Stimulated activated CD4-positive, alpha-beta T cell treated with anti-CD3 and anti-CD28 coated beads, Interleukin-12 subunit alpha, Interleukin-12 subunit beta, amount 100 ng/mL, for 24 hours (primary cell): ENCODE measurements around the gene RFX2.
A peak's percentile ranks its signal among the peaks of the same experiment; 100 is the strongest.

Experiments
- DNase-seq, 2 experiments: peaks; one replicate each; pipeline ENCODE4 v3.0.0-alpha.2; 2020; ENCODE audit warnings: low read depth in 2 of 2

RFX2 gene

DNA sequence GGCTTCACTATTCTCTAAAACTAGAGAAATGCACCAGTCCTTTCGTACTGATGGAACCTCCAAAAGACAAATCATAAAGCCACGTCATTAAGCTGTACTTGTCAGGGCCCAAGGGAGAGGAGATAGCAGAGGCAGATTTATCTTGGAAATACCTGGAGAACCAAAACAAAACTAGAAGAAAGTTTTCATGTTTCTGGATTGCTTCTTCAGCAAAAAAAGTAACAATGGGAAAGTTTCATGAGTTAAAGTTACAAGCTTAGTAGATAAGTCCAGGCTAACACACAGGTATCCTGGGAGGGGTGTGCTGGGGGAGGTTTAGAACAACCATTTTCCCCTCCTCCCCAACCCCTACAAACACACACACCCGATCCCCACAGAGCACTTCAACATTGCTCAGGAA lies 154.0 kb downstream of the RFX2 start:
- no peak for DNase-seq

DNA sequence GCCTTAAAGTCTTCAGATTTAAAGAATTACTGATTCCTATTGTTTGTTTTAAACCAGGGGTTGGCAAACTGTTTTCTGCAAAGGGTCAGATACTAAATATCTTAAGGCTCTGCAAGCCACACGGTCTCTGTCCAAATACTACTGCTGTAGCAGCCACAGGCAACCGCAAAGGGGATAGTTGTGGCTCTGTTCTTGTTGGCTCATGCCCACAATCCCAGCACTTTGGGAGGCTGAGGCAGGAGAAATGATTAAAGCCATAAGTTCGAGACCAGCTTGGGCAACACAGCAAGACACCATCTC lies 154.7 kb downstream of the RFX2 start:
- no peak for DNase-seq

DNA sequence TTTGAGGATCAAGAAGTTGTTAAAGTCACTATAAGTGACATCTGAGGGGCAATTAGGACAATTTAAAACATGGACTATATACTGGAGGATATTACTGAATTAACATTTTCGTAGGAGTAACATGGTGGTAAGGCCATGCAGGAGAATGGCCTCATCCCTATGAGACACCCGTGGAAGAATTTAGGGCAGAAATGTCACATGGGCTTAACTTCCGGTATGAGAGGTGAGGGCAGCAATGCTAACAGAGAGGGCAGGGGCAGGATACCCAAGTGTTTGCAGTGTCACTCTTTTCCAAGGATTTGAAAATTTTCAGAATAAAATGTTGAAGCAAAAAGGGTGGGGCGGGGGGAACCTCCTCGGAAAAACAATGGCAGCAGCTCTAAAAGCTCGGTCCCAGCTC lies 156.0 kb downstream of the RFX2 start:
- no peak for DNase-seq

DNA sequence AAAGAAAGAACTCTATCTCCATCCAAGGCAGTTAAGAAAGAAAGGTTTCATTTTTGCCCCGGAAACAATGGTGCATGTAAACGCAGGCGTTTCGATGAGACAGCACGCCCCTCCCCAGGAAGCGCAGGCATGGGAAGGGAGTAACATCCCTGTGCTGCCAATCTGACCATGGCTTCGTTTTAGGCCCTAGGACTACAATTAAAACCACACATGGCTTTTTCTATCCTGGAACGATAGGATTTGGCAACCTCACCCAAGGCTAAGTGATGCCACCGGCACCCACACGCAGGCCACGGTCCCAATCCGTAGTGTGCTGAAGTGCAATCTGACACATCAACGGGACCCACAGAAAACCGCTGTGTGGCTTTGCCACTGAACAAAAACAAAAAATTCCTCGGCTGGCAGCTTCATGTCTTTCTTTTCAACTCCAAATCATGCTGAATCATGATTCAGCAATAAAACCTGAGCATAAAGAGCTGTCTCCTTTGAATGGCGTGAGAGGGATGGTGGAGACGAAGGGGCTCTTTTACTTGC lies 156.6 kb downstream of the RFX2 start:
- peak in 1 of 2 experiments; percentile 34 for DNase-seq

DNA sequence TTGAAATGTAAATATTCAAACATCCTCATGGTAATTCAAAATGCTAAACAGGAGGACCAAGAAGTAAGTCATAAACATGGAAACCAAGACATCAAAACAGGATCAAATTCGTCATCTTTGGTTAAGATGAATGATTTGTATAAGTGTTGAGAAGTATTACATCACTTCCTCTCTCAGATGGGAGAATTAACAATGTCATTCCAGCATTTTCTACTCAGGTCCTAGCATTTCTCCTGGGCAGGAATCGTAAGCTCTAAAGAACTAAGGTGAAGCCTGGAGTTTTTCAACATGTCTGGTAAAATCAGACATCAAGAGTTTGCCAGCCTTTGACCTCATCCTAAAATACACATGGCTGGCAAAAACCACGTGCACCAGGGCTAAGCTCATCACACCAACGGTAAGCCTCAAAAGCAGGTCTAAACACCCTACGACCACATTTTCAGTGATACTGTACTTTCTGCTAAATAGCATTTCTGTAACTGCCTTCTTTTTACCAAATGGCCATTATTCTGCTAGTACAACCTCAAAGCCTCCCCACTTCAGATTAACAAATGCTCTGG lies 157.2 kb downstream of the RFX2 start:
- DNase-seq = no peak

DNA sequence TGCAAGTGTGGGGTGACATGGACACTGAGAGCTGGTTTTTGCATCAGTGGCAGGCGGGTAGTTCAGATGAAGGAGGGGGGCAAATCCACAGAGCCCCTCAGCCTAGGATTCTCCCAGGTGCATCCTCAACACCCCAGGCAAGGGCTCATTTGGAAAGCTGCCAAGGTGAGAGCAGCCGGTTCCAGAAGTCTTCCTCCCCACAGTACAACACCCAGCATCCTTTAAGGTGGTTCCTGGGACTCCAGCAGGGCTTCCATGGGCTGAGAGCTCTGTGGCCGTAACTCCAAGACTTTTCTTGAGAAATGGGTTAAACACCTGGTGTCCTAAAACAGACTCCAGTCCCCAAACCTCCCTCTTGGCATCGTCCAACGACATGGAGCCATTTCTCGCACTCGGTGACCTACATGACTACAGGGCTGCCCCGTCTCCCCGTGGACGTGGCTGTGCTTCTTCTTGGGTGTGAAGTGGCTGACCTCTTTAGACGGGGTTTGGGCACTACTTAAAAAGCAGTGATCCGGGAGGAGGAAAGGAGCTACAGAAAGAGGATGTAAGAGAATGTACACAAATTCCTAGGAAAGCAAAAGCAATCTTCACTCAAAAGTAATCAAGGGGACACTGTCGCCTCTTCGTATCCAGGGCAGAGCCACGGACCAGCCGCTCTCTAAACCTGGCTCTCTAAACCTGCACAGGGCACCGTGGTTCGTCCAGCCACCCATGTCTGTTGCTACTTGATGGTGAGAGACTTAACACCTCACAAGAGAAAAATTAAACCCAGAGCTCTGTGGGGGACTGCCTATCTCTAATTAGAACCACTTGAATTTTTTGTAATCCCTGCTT lies 157.9 kb downstream of the RFX2 start:
- no peak for DNase-seq

DNA sequence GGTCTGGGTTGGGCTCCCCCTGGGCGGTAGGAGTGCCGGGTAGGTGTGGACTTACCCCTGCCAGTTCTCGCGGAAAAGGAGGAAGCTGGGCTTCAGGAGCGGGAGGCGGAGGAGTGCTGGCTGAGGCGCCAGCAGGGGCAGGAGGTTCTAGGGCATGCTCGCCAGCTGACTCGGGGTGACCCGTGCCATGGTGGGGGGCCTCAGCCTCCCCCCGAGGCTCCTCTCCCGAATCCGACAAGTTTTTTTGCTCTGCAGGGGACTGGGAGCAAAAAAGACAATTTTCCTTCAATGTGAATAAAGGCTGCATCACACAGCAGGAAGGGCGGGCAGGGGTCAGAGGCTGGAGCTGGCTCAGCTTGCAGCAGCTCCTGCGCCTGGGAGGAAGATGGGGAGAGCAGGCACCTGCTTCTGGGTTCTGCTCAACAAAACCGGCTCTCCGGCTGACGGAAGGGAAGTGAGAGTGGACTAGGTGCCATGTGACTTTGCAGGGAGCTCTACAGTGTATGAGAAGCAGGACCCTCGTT lies 158.9 kb downstream of the RFX2 start:
- no peak for DNase-seq

DNA sequence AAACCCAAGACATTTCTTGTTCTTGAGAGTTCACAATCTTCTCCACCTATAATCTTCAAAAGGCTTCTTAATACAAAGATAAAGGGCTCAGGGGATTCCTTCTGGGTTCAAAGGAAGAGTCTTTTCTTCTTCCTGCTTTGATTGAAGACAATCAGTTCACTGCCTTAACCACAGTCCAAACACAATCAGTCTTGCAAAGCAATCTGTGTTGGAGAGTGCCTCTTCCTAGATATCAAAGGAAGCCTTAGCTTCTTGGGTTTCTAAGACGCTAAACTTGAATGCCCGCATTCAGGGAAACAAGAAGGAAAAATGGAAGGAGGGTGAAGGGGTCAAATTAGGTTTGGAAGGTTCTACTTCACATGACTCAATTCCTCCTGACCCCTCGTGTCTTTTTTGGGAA lies 159.6 kb downstream of the RFX2 start:
- no peak for DNase-seq

DNA sequence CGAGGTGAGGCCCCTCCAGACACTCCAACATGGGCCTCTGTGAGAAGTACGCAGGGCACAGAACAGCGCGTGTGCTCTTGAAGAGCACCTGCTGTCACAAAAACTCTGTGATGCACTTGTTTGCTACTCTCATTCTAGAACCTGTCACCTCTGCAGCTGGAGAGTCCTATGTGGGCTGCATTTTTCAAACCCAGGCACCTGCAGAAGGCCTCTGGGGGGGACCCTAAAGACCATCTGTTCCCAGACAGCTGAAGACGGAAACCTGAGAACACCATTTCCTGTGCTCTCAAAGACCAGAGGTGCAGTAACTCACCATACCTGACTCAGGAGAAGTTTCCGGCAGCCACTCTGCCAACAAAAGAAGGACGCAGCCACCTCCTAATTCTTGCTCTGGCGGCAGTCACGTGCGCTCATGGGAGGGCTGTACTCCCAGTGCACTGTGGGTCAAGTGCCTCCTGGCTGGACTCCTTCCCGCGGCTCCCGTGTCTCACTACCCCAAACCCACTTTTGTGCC lies 160.5 kb downstream of the RFX2 start:
- no peak for DNase-seq

DNA sequence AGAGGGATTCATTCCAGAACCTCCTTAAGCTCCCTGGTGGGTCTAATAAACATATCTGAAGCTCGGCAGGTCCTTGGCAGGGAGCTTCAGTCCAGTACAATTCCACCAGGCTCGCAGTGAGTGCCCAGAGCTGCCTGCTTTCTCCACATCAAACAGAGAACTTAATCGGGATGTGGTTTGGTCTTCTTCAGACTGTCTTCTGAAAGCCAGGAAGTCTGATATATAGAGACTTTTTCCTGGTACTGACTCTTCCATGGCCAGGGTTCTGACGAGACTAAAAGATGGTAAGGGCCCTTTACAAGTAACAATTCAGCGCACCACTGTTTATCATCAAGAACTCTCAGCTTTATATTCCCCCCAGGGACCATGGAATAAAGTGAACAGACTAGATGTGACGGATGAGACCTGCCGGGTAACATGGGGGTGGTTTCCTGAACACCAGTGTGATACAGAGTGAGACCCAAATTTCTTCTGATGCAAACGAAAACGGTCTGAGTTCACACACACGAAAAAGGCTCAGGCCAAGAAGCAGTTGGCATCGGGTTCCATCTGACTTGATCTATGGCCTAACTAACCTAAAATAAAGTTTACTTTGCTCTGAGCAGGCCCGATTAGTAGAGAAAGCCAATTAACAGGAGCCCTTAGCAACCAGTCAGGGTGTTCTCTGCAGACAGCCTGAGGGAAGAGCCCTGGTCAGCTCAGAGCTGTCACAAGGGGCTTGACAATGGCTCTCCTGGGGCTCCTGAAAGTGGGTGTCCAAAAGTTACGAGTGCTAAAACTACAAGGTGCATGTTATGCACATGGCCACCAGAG lies 161.3 kb downstream of the RFX2 start:
- no peak for DNase-seq

DNA sequence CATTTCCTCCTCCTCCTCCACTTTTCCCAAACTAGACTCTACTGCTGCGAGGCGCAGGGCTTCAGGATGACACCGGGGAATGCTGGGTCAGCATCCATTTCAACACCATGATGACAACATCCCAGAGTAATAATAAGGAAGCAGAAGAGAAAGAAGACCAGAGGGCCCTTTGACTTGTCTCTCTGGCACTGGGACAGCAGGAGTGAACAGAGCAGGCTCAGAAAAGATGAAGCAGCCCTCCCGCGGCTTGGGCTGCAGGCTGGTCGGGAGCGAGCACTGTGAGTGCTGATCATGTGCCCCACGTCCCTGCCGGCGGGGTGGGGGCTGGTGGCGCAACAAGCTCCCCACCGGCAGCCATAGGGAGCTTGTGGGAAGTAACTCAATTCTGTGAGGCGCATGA lies 162.9 kb downstream of the RFX2 start:
- no peak for DNase-seq

DNA sequence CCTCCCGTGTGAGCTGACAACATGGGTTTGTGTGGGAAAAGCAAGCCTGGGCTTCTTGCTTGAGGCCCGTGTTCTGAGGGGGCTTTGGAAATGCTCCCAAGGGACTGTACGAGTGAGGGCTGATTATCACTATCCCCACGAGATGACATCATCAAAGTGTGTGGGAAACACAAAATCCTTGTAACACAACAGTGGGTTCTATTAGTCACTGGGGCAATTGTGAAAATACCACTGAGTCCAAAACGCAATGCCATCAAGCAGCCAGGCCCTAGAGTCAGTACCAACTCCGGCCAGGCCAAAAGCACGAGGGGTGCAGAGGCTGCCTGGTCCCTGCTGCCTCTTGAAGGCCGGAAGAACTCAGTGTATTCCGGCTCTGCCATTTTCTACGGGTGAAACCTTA lies 166.7 kb downstream of the RFX2 start:
- DNase-seq = no peak
